ENCODE results near the gene POLR3B. TPM values are rescaled to one million over a fixed set of nuclear protein-coding genes. Genes with fewer than 3 reads are reported as not detected.
A peak's percentile ranks its signal among the peaks of the same experiment; 100 is the strongest.

The POLR3B gene
- polyA plus RNA-seq, 1 donor from 2014 or later = 3.3 TPM

GRCh38 chr12:106329231-106329982 lies 28.1 kb upstream of the POLR3B start:
- H3K4me1 Mint-ChIP-seq = peaks cover 3 to 12% (median 5%) of the 10 kb centered on the region in 3 donors
- no peak overlapping the region for H3K27ac Mint-ChIP-seq
- no peaks in the 10 kb centered on the region for H3K27me3 Mint-ChIP-seq
- H3K36me3 Mint-ChIP-seq = peaks cover 9% of the 10 kb centered on the region
- H3K4me3 Mint-ChIP-seq = no peak overlapping the region
- no peaks in the 10 kb centered on the region for H3K9me3 Mint-ChIP-seq

GRCh38 chr12:106331599-106331998 lies 25.9 kb upstream of the POLR3B start:
- peaks cover 9% of the 10 kb centered on the region for H3K36me3 Mint-ChIP-seq
- H3K27ac Mint-ChIP-seq = peak overlapping the region in 1 of 3 donors; percentile 22
- no peaks in the 10 kb centered on the region for H3K9me3 Mint-ChIP-seq
- peaks cover 3 to 12% (median 5%) of the 10 kb centered on the region in 3 donors for H3K4me1 Mint-ChIP-seq
- no peak overlapping the region for H3K4me3 Mint-ChIP-seq
- H3K27me3 Mint-ChIP-seq = no peaks in the 10 kb centered on the region

GRCh38 chr12:106332536-106332935 lies 25.0 kb upstream of the POLR3B start:
- Mint-ChIP-seq H3K9me3 (no peaks in the 10 kb centered on the region), H3K4me3 (no peak overlapping the region), H3K36me3 (peaks cover 12% of the 10 kb centered on the region), H3K4me1 (peaks cover 3 to 12% (median 5%) of the 10 kb centered on the region in 3 donors), H3K27ac (no peak overlapping the region), H3K27me3 (no peaks in the 10 kb centered on the region)

GRCh38 chr12:106333010-106333409 lies 24.5 kb upstream of the POLR3B start:
- no peak overlapping the region for H3K27ac Mint-ChIP-seq
- no peak overlapping the region for H3K4me3 Mint-ChIP-seq
- peaks cover 12% of the 10 kb centered on the region for H3K36me3 Mint-ChIP-seq
- peaks cover 3 to 12% (median 5%) of the 10 kb centered on the region in 3 donors for H3K4me1 Mint-ChIP-seq
- H3K9me3 Mint-ChIP-seq = no peaks in the 10 kb centered on the region
- no peaks in the 10 kb centered on the region for H3K27me3 Mint-ChIP-seq

GRCh38 chr12:106333756-106334155 lies 23.8 kb upstream of the POLR3B start:
- Mint-ChIP-seq H3K27me3 (no peaks in the 10 kb centered on the region), H3K4me3 (no peak overlapping the region), H3K9me3 (no peaks in the 10 kb centered on the region), H3K36me3 (peaks cover 12% of the 10 kb centered on the region), H3K27ac (no peak overlapping the region), H3K4me1 (peaks cover 3 to 12% (median 5%) of the 10 kb centered on the region in 3 donors)

- peaks cover 0 to 8% (median 0%) of the 10 kb centered on the region in 3 donors for H3K4me1 Mint-ChIP-seq
- no peak overlapping the region for H3K4me3 Mint-ChIP-seq
- H3K27ac Mint-ChIP-seq = peak overlapping the region in 1 of 3 donors; percentile 20
- no peaks in the 10 kb centered on the region for H3K9me3 Mint-ChIP-seq
- no peaks in the 10 kb centered on the region for H3K27me3 Mint-ChIP-seq
- peaks cover 8% of the 10 kb centered on the region for H3K36me3 Mint-ChIP-seq
Observed at GRCh38 chr12:106341086-106341877, 16.3 kb upstream of the POLR3B start.

GRCh38 chr12:106342397-106343213 lies 14.9 kb upstream of the POLR3B start:
- Mint-ChIP-seq H3K4me3 (no peak overlapping the region), H3K9me3 (no peaks in the 10 kb centered on the region), H3K36me3 (peaks cover 7% of the 10 kb centered on the region), H3K27me3 (no peaks in the 10 kb centered on the region), H3K27ac (peak overlapping the region in 1 of 3 donors; percentile 87), H3K4me1 (peaks cover 0 to 8% (median 0%) of the 10 kb centered on the region in 3 donors)

GRCh38 chr12:106343214-106343528 lies 14.4 kb upstream of the POLR3B start:
- Mint-ChIP-seq H3K27ac (no peak overlapping the region), H3K27me3 (no peaks in the 10 kb centered on the region), H3K36me3 (peaks cover 7% of the 10 kb centered on the region), H3K4me3 (no peak overlapping the region), H3K4me1 (peaks cover 0 to 8% (median 0%) of the 10 kb centered on the region in 3 donors), H3K9me3 (no peaks in the 10 kb centered on the region)

- Mint-ChIP-seq H3K36me3 (peaks cover 10% of the 10 kb centered on the region), H3K9me3 (no peaks in the 10 kb centered on the region), H3K4me1 (peaks cover 0 to 8% (median 0%) of the 10 kb centered on the region in 3 donors), H3K27me3 (no peaks in the 10 kb centered on the region), H3K27ac (no peak overlapping the region), H3K4me3 (no peak overlapping the region)
Observed at GRCh38 chr12:106344131-106344530, 13.4 kb upstream of the POLR3B start.

- Mint-ChIP-seq H3K27me3 (no peaks in the 10 kb centered on the region), H3K4me1 (peaks cover 0 to 5% (median 2%) of the 10 kb centered on the region in 3 donors), H3K4me3 (peak overlapping the region in 1 of 4 donors; percentile 51), H3K27ac (no peak overlapping the region), H3K9me3 (no peaks in the 10 kb centered on the region), H3K36me3 (peaks cover 12% of the 10 kb centered on the region)
Observed at GRCh38 chr12:106345746-106346145, 11.8 kb upstream of the POLR3B start.

GRCh38 chr12:106348411-106348810 lies 9.1 kb upstream of the POLR3B start:
- Mint-ChIP-seq H3K27me3 (no peaks in the 10 kb centered on the region), H3K36me3 (peaks cover 13% of the 10 kb centered on the region), H3K4me1 (peaks cover 0 to 5% (median 2%) of the 10 kb centered on the region in 3 donors), H3K27ac (peak overlapping the region in 1 of 3 donors; percentile 87), H3K4me3 (no peak overlapping the region), H3K9me3 (no peaks in the 10 kb centered on the region)

GRCh38 chr12:106353175-106353574 lies 4.4 kb upstream of the POLR3B start:
- peaks cover 8% of the 10 kb centered on the region for H3K36me3 Mint-ChIP-seq
- peak overlapping the region in 2 of 3 donors; percentile 50 to 63 for H3K27ac Mint-ChIP-seq
- peaks cover 7 to 10% (median 8%) of the 10 kb centered on the region in 3 donors for H3K4me1 Mint-ChIP-seq
- no peaks in the 10 kb centered on the region for H3K9me3 Mint-ChIP-seq
- no peaks in the 10 kb centered on the region for H3K27me3 Mint-ChIP-seq
- no peak overlapping the region for H3K4me3 Mint-ChIP-seq

GRCh38 chr12:106358396-106359241 lies 1.1 kb downstream of the POLR3B start:
- peaks cover 12 to 16% (median 12%) of the 10 kb centered on the region in 3 donors for H3K4me1 Mint-ChIP-seq
- no peaks in the 10 kb centered on the region for H3K27me3 Mint-ChIP-seq
- H3K36me3 Mint-ChIP-seq = peaks cover 1% of the 10 kb centered on the region
- H3K4me3 Mint-ChIP-seq = peak overlapping the region; percentile 92 to 98 (median 98)
- H3K27ac Mint-ChIP-seq = peak overlapping the region; percentile 90 to 99 (median 94)
- no peaks in the 10 kb centered on the region for H3K9me3 Mint-ChIP-seq

All from IgD-negative memory B cell (primary cell).